Measurements from ENCODE around the gene SHPK.

GRCh38 chr17:3647251-3647650, 11.2 kb upstream of the SHPK start:
- TF ChIP-seq CTCF (IDR thresholded peaks at IDR 0.05; ENCODE audit: insufficient read depth, low read length) = no peak
- no peak for TF ChIP-seq SPI1 (IDR thresholded peaks at IDR 0.05; ENCODE audit: borderline replicate concordance, low read depth)
